ENCODE measurements around the gene PITRM1. TPM values are rescaled to one million over a fixed set of nuclear protein-coding genes. Genes with fewer than 3 reads are reported as not detected.

Gene PITRM1, protein sequence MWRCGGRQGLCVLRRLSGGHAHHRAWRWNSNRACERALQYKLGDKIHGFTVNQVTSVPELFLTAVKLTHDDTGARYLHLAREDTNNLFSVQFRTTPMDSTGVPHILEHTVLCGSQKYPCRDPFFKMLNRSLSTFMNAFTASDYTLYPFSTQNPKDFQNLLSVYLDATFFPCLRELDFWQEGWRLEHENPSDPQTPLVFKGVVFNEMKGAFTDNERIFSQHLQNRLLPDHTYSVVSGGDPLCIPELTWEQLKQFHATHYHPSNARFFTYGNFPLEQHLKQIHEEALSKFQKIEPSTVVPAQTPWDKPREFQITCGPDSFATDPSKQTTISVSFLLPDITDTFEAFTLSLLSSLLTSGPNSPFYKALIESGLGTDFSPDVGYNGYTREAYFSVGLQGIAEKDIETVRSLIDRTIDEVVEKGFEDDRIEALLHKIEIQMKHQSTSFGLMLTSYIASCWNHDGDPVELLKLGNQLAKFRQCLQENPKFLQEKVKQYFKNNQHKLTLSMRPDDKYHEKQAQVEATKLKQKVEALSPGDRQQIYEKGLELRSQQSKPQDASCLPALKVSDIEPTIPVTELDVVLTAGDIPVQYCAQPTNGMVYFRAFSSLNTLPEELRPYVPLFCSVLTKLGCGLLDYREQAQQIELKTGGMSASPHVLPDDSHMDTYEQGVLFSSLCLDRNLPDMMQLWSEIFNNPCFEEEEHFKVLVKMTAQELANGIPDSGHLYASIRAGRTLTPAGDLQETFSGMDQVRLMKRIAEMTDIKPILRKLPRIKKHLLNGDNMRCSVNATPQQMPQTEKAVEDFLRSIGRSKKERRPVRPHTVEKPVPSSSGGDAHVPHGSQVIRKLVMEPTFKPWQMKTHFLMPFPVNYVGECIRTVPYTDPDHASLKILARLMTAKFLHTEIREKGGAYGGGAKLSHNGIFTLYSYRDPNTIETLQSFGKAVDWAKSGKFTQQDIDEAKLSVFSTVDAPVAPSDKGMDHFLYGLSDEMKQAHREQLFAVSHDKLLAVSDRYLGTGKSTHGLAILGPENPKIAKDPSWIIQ
- 68.0 and 73.2 TPM in 2 replicates for total RNA-seq

GRCh38 chr10:3172446-3173170 lies at the start of gene PITRM1:
TSS of gene PITRM1 (minus strand) at chr10:3172782. CDS start at chr10:3172772, 10 bp downstream.

Other genes with a start within 250 kb of the PITRM1 start
- 435 and 622 TPM in 2 replicates for gene PFKP, start 105.2 kb downstream of the PITRM1 start, total RNA-seq

Measured in smooth muscle cell of the pulmonary artery (primary cell).